SK-N-SH treated with all-trans-retinoic acid at 6 μM for 48 hours (cell line): ENCODE results near the gene TSHZ1.

Experiments
- ATAC-seq: fragments of 200-7000 bp; cut with Tn5 transposase; 3 replicates; pipeline ENCODE4 v1.9.1; 2020; ENCODE audit warnings: mild to moderate bottlenecking, moderate library complexity
- BACH2 ChIP-seq: fragments of 250-450 bp; sonication (Bioruptor Pico); IDR thresholded peaks from 2 replicates; pipeline ENCODE4 v1.9.0; 2021; ENCODE audit warnings: mild to moderate bottlenecking, borderline replicate concordance
- CSDC2 ChIP-seq: fragments of 250-450 bp; sonication (Bioruptor Pico); IDR thresholded peaks from 2 replicates; pipeline ENCODE4 v1.5.0; 2020; ENCODE audit warnings: mild to moderate bottlenecking, moderate library complexity
- CSRNP3 ChIP-seq: fragments of 250-450 bp; sonication (Bioruptor Pico); IDR thresholded peaks from 2 replicates; pipeline ENCODE4 v1.5.1; 2021; ENCODE audit warnings: mild to moderate bottlenecking, moderate library complexity
- ESRRG ChIP-seq: fragments of 250-450 bp; sonication (Bioruptor Pico); IDR thresholded peaks from 2 replicates; pipeline ENCODE4 v1.6.1; 2021; ENCODE audit warnings: mild to moderate bottlenecking
- GLIS3 ChIP-seq: fragments of 250-450 bp; sonication (Bioruptor Pico); IDR thresholded peaks from 2 replicates; pipeline ENCODE4 v1.5.0; 2020; ENCODE audit warnings: mild to moderate bottlenecking, moderate library complexity
- ISL1 ChIP-seq: fragments of 250-450 bp; sonication (Bioruptor Pico); IDR thresholded peaks from 2 replicates; pipeline ENCODE4 v2.1.2; 2022; ENCODE audit warnings: mild to moderate bottlenecking, moderate library complexity
- OSR1 ChIP-seq: fragments of 250-450 bp; sonication (Bioruptor Pico); IDR thresholded peaks from 2 replicates; pipeline ENCODE4 v1.8.0; 2022; ENCODE audit warnings: moderate library complexity, mild to moderate bottlenecking, inconsistent platforms
- PATZ1 ChIP-seq: fragments of 250-450 bp; sonication (Bioruptor Pico); IDR thresholded peaks from 2 replicates; pipeline ENCODE4 v1.8.0; 2020; ENCODE audit warnings: mild to moderate bottlenecking, moderate library complexity, borderline replicate concordance
- POU6F1 ChIP-seq: fragments of 250-450 bp; sonication (Bioruptor Pico); IDR thresholded peaks from 2 replicates; pipeline ENCODE4 v1.8.0; 2021; ENCODE audit warnings: low read depth, mild to moderate bottlenecking, moderate library complexity, borderline replicate concordance
- PPARA ChIP-seq: fragments of 250-450 bp; sonication (Bioruptor Pico); IDR thresholded peaks from 2 replicates; pipeline ENCODE4 v1.5.0; 2020; ENCODE audit warnings: mild to moderate bottlenecking, borderline replicate concordance
- RARB ChIP-seq: fragments of 250-450 bp; sonication (Bioruptor Pico); IDR thresholded peaks from 2 replicates; pipeline ENCODE4 v1.8.0; 2021; ENCODE audit warnings: mild to moderate bottlenecking, moderate library complexity
- SNAI2 ChIP-seq: fragments of 250-450 bp; sonication (Bioruptor Pico); IDR thresholded peaks from 2 replicates; pipeline ENCODE4 v1.5.0; 2020; ENCODE audit warnings: mild to moderate bottlenecking, moderate library complexity
- TCF4 ChIP-seq: fragments of 250-450 bp; sonication (Bioruptor Pico); IDR thresholded peaks from 2 replicates; pipeline ENCODE4 v1.8.0; 2021; ENCODE audit warnings: mild to moderate bottlenecking, moderate library complexity, borderline replicate concordance
- TOX ChIP-seq: fragments of 250-450 bp; sonication (Bioruptor Pico); IDR thresholded peaks from 2 replicates; pipeline ENCODE4 v1.8.0; 2021; ENCODE audit warnings: mild to moderate bottlenecking, moderate library complexity, borderline replicate concordance
- ZC3H10 ChIP-seq: fragments of 250-450 bp; sonication (Bioruptor Pico); IDR thresholded peaks from 2 replicates; pipeline ENCODE4 v1.5.1; 2021; ENCODE audit warnings: mild to moderate bottlenecking, moderate library complexity
- ZFP3 ChIP-seq: fragments of 250-450 bp; sonication (Bioruptor Pico); IDR thresholded peaks from 2 replicates; pipeline ENCODE4 v1.5.0; 2020; ENCODE audit warnings: mild to moderate bottlenecking, moderate library complexity
- ZFP30 ChIP-seq: fragments of 450-650 bp; formaldehyde crosslinking; IDR thresholded peaks from 2 replicates; pipeline ENCODE4 v1.5.0; 2022; ENCODE audit warnings: mild to moderate bottlenecking, moderate library complexity
- ZNF565 ChIP-seq: fragments of 450-650 bp; formaldehyde crosslinking; conservative IDR thresholded peaks from 2 replicates; pipeline ENCODE4 v1.5.0; 2020; ENCODE audit warnings: low read depth, mild to moderate bottlenecking, moderate library complexity
- ZNF70 ChIP-seq: fragments of 450-650 bp; formaldehyde crosslinking; IDR thresholded peaks from 2 replicates; pipeline ENCODE4 v1.5.0; 2020; ENCODE audit warnings: mild to moderate bottlenecking, moderate library complexity
- ZNF8 ChIP-seq: fragments of 450-650 bp; formaldehyde crosslinking; IDR thresholded peaks from 2 replicates; pipeline ENCODE4 v1.5.0; 2020; ENCODE audit warnings: mild to moderate bottlenecking, moderate library complexity
- TF ChIP-seq, protein P1 (sequence below): fragments of 250-450 bp; sonication (Bioruptor Pico); IDR thresholded peaks from 2 replicates; pipeline ENCODE4 v1.5.1; 2020; ENCODE audit warnings: low read depth, mild to moderate bottlenecking, moderate library complexity

TSHZ1 gene

DNA sequence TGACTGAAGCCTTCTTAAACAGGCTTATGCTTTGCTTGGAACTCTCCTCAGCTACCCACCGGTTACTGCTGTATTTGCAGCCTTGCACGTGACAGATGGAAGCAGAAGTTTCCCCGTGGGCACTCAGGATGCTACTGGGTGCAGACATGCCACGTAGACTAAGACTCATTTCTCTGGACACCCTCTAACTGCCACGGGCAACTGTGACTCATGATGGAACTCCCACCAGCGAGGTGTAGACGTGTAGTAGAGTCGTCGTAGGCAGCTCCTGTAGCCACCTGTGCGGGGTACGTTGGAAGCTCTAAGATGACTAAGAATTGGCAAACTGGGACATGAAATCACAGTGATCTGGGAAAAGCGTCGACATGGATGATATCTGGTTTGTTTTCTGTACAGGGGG, 27.5 kb downstream of the TSHZ1 start:
- TF ChIP-seq PPARA (CRISPR knock-in tag) (no peak), GLIS3 (CRISPR knock-in tag) (no peak), OSR1 (CRISPR knock-in tag) (no peak), TOX (no peak), ZFP30 (CRISPR knock-in tag) (no peak), POU6F1 (CRISPR knock-in tag) (no peak), RARB (CRISPR knock-in tag) (no peak), BACH2 (CRISPR knock-in tag) (no peak), CSRNP3 (CRISPR knock-in tag) (no peak)
- ATAC-seq = no peak

DNA sequence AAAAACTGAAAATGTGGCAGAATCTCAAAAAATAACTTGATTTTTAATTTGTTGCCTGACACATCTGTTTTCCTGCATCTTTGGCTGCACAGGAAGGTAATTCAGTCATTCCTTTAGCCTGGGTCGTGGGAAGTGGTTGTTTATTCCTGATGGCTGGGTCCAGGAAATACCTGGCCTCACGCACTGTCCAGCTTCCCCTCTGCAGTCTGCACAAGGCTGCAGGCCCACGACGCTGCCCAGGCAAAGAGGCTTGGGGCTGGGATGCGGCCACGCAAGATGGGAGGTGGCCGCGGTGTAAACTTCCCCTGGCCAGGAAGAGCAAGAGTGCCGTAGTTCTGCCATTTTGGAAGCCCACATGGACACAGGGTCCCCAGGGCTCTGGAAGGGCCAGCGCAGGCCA, 28.2 kb downstream of the TSHZ1 start:
- ATAC-seq = no peak
- TF ChIP-seq ZC3H10 (CRISPR knock-in tag) = no peak
- TF ChIP-seq, all 23 proteins: peak for 0

- no peak for TF ChIP-seq PPARA (CRISPR knock-in tag)
Measured at GRCh38 chr18:75240433-75240832, 29.8 kb downstream of the TSHZ1 start.

GRCh38 chr18:75241705-75242104, 31.1 kb downstream of the TSHZ1 start:
- ATAC-seq = no peak
- TF ChIP-seq ZNF70 (CRISPR knock-in tag) = no peak
- TF ChIP-seq OSR1 (CRISPR knock-in tag) = no peak
- no peak for TF ChIP-seq ZFP3 (CRISPR knock-in tag)
- TF ChIP-seq ZNF565 (CRISPR knock-in tag) = no peak
- TF ChIP-seq TCF4 (CRISPR knock-in tag) = no peak
- TF ChIP-seq BACH2 (CRISPR knock-in tag) = no peak
- TF ChIP-seq, protein P1, sequence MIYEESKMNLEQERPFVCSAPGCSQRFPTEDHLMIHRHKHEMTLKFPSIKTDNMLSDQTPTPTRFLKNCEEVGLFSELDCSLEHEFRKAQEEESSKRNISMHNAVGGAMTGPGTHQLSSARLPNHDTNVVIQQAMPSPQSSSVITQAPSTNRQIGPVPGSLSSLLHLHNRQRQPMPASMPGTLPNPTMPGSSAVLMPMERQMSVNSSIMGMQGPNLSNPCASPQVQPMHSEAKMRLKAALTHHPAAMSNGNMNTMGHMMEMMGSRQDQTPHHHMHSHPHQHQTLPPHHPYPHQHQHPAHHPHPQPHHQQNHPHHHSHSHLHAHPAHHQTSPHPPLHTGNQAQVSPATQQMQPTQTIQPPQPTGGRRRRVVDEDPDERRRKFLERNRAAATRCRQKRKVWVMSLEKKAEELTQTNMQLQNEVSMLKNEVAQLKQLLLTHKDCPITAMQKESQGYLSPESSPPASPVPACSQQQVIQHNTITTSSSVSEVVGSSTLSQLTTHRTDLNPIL = no peak
- TF ChIP-seq ESRRG (CRISPR knock-in tag) = no peak
- no peak for TF ChIP-seq ZC3H10 (CRISPR knock-in tag)
- TF ChIP-seq, all 23 proteins: peak for 0

More at GRCh38 chr18:75240433-75240832, 29.8 kb downstream of the TSHZ1 start:
- no peak for ATAC-seq

GRCh38 chr18:75244351-75245313, 34.0 kb downstream of the TSHZ1 start:
- peak; percentile 58 for ATAC-seq
- TF ChIP-seq ZNF565 (CRISPR knock-in tag) (no peak), ISL1 (CRISPR knock-in tag) (no peak), OSR1 (CRISPR knock-in tag) (no peak), ZFP3 (CRISPR knock-in tag) (no peak), RARB (CRISPR knock-in tag) (no peak), CSRNP3 (CRISPR knock-in tag) (no peak), ZNF70 (CRISPR knock-in tag) (no peak), PATZ1 (CRISPR knock-in tag) (no peak), PPARA (CRISPR knock-in tag) (no peak), POU6F1 (CRISPR knock-in tag) (no peak), SNAI2 (CRISPR knock-in tag) (no peak), CSDC2 (no peak), ZC3H10 (CRISPR knock-in tag) (no peak), TCF4 (CRISPR knock-in tag) (no peak), ZNF8 (no peak)
- TF ChIP-seq, protein P1 = no peak
